HepG2 (cell line): ENCODE measurements around the gene TSPAN2.

Experiments used
- CTCF ChIP-seq: sonication (generic); formaldehyde crosslinking; IDR thresholded peaks from 2 replicates; pipeline ENCODE4 v1.5.0; 2020; ENCODE audit warnings: mild to moderate bottlenecking, missing genetic modification reagents, moderate library complexity
- FOXJ3 ChIP-seq: sonication (generic); formaldehyde crosslinking; IDR thresholded peaks from 2 replicates; pipeline ENCODE4 v1.4.0; 2020; ENCODE audit warnings: missing genetic modification reagents, mild to moderate bottlenecking, borderline replicate concordance
- IRF2 ChIP-seq: IDR thresholded peaks from 2 replicates; pipeline ENCODE4 v1.6.1; 2018; ENCODE audit warnings: missing genetic modification reagents, missing compliant biosample characterization
- PHB2 ChIP-seq: fragments of 450-650 bp; IDR thresholded peaks from 2 replicates; pipeline ENCODE4 v1.6.1; 2018; ENCODE audit not compliant: partially characterized antibody
- SATB2 ChIP-seq: sonication (generic); formaldehyde crosslinking; IDR thresholded peaks from 2 replicates; pipeline ENCODE4 v1.5.0; 2020; ENCODE audit warnings: missing genetic modification reagents
- ZEB1 ChIP-seq: IDR thresholded peaks from 2 replicates; pipeline ENCODE4 v1.6.1; 2012; ENCODE audit warnings: mild to moderate bottlenecking, low read depth, inconsistent platforms; ENCODE audit not compliant: insufficient replicate concordance
- ZNF251 ChIP-seq: sonication (generic); formaldehyde crosslinking; IDR thresholded peaks from 2 replicates; pipeline ENCODE4 v1.9.0; 2021; ENCODE audit warnings: mild to moderate bottlenecking, missing genetic modification reagents
- ZNF274 ChIP-seq: sonication (generic); formaldehyde crosslinking; IDR thresholded peaks from 2 replicates; pipeline ENCODE4 v1.5.1; 2020; ENCODE audit warnings: mild to moderate bottlenecking, missing genetic modification reagents
- ZNF280B ChIP-seq: sonication (generic); formaldehyde crosslinking; IDR thresholded peaks from 2 replicates; pipeline ENCODE4 v1.5.0; 2020; ENCODE audit warnings: missing genetic modification reagents, mild to moderate bottlenecking, borderline replicate concordance
- ZNF512B ChIP-seq: sonication (generic); formaldehyde crosslinking; IDR thresholded peaks from 2 replicates; pipeline ENCODE4 v1.5.1; 2020; ENCODE audit warnings: missing genetic modification reagents, mild to moderate bottlenecking, borderline replicate concordance
- ZNF547 ChIP-seq: sonication (generic); formaldehyde crosslinking; IDR thresholded peaks from 2 replicates; pipeline ENCODE4 v1.5.1; 2020; ENCODE audit warnings: mild to moderate bottlenecking, missing genetic modification reagents

GRCh38 chr1:115012006-115012405, 77.3 kb downstream of the TSPAN2 start:
- TF ChIP-seq FOXJ3 (CRISPR knock-in tag) (no peak), ZNF251 (CRISPR knock-in tag) (no peak), CTCF (CRISPR knock-in tag) (no peak), PHB2 (no peak), SATB2 (CRISPR knock-in tag) (no peak), IRF2 (CRISPR knock-in tag) (no peak), ZNF547 (CRISPR knock-in tag) (no peak), ZNF280B (CRISPR knock-in tag) (no peak), ZNF512B (CRISPR knock-in tag) (no peak), ZEB1 (no peak), ZNF274 (CRISPR knock-in tag) (no peak)
